HepG2 (cell line): ENCODE measurements around the gene TRIM25. TPM values are rescaled to one million over a fixed set of nuclear protein-coding genes. Genes with fewer than 3 reads are reported as not detected.

Source experiments
- ATAC-seq: fragments of 200-7000 bp; cut with Tn5 transposase; 3 replicates; pipeline ENCODE4 v1.9.1; 2020; ENCODE audit warnings: mild to moderate bottlenecking, moderate library complexity
- BruUV-seq: library from RNA; stranded (reverse); fragments of 400-500 nt; replicated peaks from 2 replicates; lab custom pipeline; 2021; lab: Mats Ljungman, UMichigan
- CTCF ChIA-PET: fragments of 300-600 bp; formaldehyde crosslinking; extraction: SDS; loops from one replicate; lab custom pipeline; 2021; ENCODE audit warnings: low total read pairs, inconsistent platforms, low intra/inter-chr PET ratio; lab: Yijun Ruan, JAX
- POLR2A ChIA-PET: fragments of 350-600 bp; sonication (Branson Sonifier 250); formaldehyde crosslinking; loops from one replicate; lab custom pipeline; 2020; ENCODE audit warnings: antibody characterized with exemption, inconsistent platforms; lab: Yijun Ruan, JAX
- DNase-seq: peaks from one replicate; pipeline ENCODE4 v3.0.0-alpha.2; 2015; ENCODE audit warnings: low spot score
- FAIRE-seq: peaks from 3 replicates; lab custom pipeline; 2011; peaks lifted over from hg19 to GRCh38; lab: Jason Lieb, UNC
- H2AFZ ChIP-seq: one replicate; pipeline ENCODE4 v1.6.1; 2011; ENCODE audit warnings: low read length, inconsistent platforms
- H3K27ac ChIP-seq: fragments of 300-600 bp; 3 replicates; pipeline ENCODE4 v1.8.0; 2011; ENCODE audit warnings: mixed run types, mild to moderate bottlenecking, mixed read lengths, low read length, inconsistent platforms; ENCODE audit not compliant: insufficient read depth; ENCODE audit errors: extremely low read length
- H3K27me3 ChIP-seq, 2 experiments: fragments of 200-600 bp in 1 of 2; 2 replicates in 1 of 2; 3 replicates in 1 of 2; pipeline versions ENCODE4 v1.6.0 to v1.8.0; 2011; ENCODE audit warnings: low read length in 2 of 2, mild to moderate bottlenecking in 2 of 2, moderate library complexity in 2 of 2, inconsistent platforms in 1 of 2; ENCODE audit not compliant: insufficient read depth in 2 of 2, control insufficient read depth in 1 of 2
- H3K36me3 ChIP-seq, 2 experiments: fragments of 200-600 bp in 1 of 2; replicated peaks in 1 of 2; 2 replicates in 1 of 2; 3 replicates in 1 of 2; pipeline versions ENCODE4 v1.5.1 to v1.8.0; 2011; ENCODE audit warnings: low read length in 2 of 2, inconsistent platforms in 1 of 2; ENCODE audit not compliant: insufficient read depth in 2 of 2, control insufficient read depth in 1 of 2
- H3K4me1 ChIP-seq: 2 replicates; pipeline ENCODE4 v1.5.1; 2012; ENCODE audit warnings: low read length, inconsistent platforms; ENCODE audit not compliant: insufficient read depth
- H3K4me2 ChIP-seq: 2 replicates; pipeline ENCODE4 v1.6.0; 2011; ENCODE audit warnings: low read depth, low read length, inconsistent platforms
- H3K4me3 ChIP-seq, 3 experiments: fragments of 200-600 bp in 1 of 3; sonication (generic), shearing (Covaris generic) in 1 of 3; replicated peaks in 1 of 3; 2 replicates each; pipeline ENCODE4 v1.5.1; 2011 to 2016; ENCODE audit warnings: low read length in 3 of 3, inconsistent platforms in 2 of 3, low read depth in 2 of 3, mild to moderate bottlenecking in 2 of 3, control low read depth in 1 of 3, mixed read lengths in 1 of 3; ENCODE audit not compliant: insufficient read depth in 1 of 3
- H3K79me2 ChIP-seq: one replicate; pipeline ENCODE4 v1.6.1; 2011; ENCODE audit warnings: low read length, inconsistent platforms; ENCODE audit not compliant: insufficient read depth
- H3K9ac ChIP-seq: 2 replicates; pipeline ENCODE4 v1.6.0; 2011; ENCODE audit warnings: mild to moderate bottlenecking, low read depth, low read length, inconsistent platforms; ENCODE audit not compliant: insufficient read depth
- H3K9me3 ChIP-seq: 2 replicates; pipeline ENCODE4 v1.5.1; 2012; ENCODE audit warnings: mild to moderate bottlenecking, low read length
- H4K20me1 ChIP-seq: 2 replicates; pipeline ENCODE4 v1.6.0; 2011; ENCODE audit warnings: inconsistent platforms, mild to moderate bottlenecking, low read length, moderate library complexity; ENCODE audit not compliant: insufficient read depth
- BRD4 ChIP-seq: sonication (generic); formaldehyde crosslinking; IDR thresholded peaks from 2 replicates; pipeline ENCODE4 v1.4.0; 2020; ENCODE audit warnings: missing genetic modification reagents
- FOXO4 ChIP-seq: sonication (generic); formaldehyde crosslinking; conservative IDR thresholded peaks from 2 replicates; pipeline ENCODE4 v1.8.1; 2023; ENCODE audit warnings: missing genetic modification reagents
- KDM4B ChIP-seq: sonication (generic); formaldehyde crosslinking; IDR thresholded peaks from 2 replicates; pipeline ENCODE4 v1.4.0; 2020; ENCODE audit warnings: missing genetic modification reagents
- PHF8 ChIP-seq: sonication (generic); formaldehyde crosslinking; IDR thresholded peaks from 2 replicates; pipeline ENCODE4 v1.5.0; 2020; ENCODE audit warnings: missing genetic modification reagents
- RFX3 ChIP-seq: IDR thresholded peaks from 2 replicates; pipeline ENCODE4 v1.6.1; 2016; ENCODE audit warnings: missing biosample characterization, missing genetic modification reagents
- SAP130 ChIP-seq: IDR thresholded peaks from 2 replicates; pipeline ENCODE4 v1.6.1; 2016; ENCODE audit warnings: low read depth
- TERF1 ChIP-seq: sonication (generic); formaldehyde crosslinking; IDR thresholded peaks from 2 replicates; pipeline ENCODE4 v1.8.0; 2022; ENCODE audit warnings: mild to moderate bottlenecking, missing genetic modification reagents, moderate library complexity
- ZKSCAN1 ChIP-seq: fragments of 150-350 bp; IDR thresholded peaks from 2 replicates; pipeline ENCODE4 v1.6.1; 2014; ENCODE audit warnings: low read length
- ZNF543 ChIP-seq: sonication (generic); formaldehyde crosslinking; IDR thresholded peaks from 2 replicates; pipeline ENCODE4 v1.4.0; 2020; ENCODE audit warnings: mild to moderate bottlenecking, missing genetic modification reagents
- ZNF615 ChIP-seq: sonication (generic); formaldehyde crosslinking; IDR thresholded peaks from 2 replicates; pipeline ENCODE4 v1.5.0; 2020; ENCODE audit warnings: mild to moderate bottlenecking, missing genetic modification reagents, borderline replicate concordance
- ZSCAN12 ChIP-seq: sonication (generic); formaldehyde crosslinking; IDR thresholded peaks from 2 replicates; pipeline ENCODE4 v1.9.0; 2021; ENCODE audit warnings: mild to moderate bottlenecking, missing genetic modification reagents
- WGBS: methylation state at CpG from one replicate; pipeline ENCODE4 v1.1.6; 2017; ENCODE audit warnings: low lambda C conversion rate; 5-methylcytosine and 5-hydroxymethylcytosine counted together
- in situ Hi-C: cut with HindIII; loops from 2 replicates; pipeline ENCODE4 v1.10.0; 2017; ENCODE audit warnings: low pct_unique_long_range_greater_than_20kb; ENCODE audit not compliant: extremely low pct_ligation_motif_present
- intact Hi-C: fragments of 100-400 bp; cut with micrococcal nuclease; formaldehyde crosslinking; loops from one replicate; pipeline ENCODE4 v1.10.0; 2022; ENCODE audit not compliant: unreplicated experiment
- polyA plus RNA-seq, 8 experiments: library from polyadenylated mRNA; depleted of rRNA in 3 of 8; stranded (reverse) in 7 of 8; unstranded in 1 of 8; fragments of >200 nt; fragmentation: Illumina TruSeq in 4 of 8; extraction: Trizol in 4 of 8; gene quantifications; 2 replicates each; pipeline versions ENCODE4 v1.2.1 to v1.2.3, GENCODE V29; 2011 to 2016; ENCODE audit warnings: low read depth in 4 of 8, missing spikeins in 1 of 8, mixed read lengths in 1 of 8; ENCODE audit not compliant: insufficient read depth in 1 of 8
- total RNA-seq, 5 experiments: library from RNA; depleted of rRNA; stranded (reverse); fragments of >200 nt; fragmentation: Illumina TruSeq; extraction: Trizol; gene quantifications; 2 replicates each; pipeline ENCODE4 v1.2.3, GENCODE V29; 2016; ENCODE audit warnings: low read depth in 1 of 5

Gene TRIM25
- total and polyA plus RNA-seq, 2 of the 13 experiments (the other 11 are each of a cell fraction or from before 2014, with no cell fraction given): 30.8 to 42.2 TPM

GRCh38 chr17:56880133-56880532 lies 33.7 kb downstream of the TRIM25 start (continued):
- TF ChIP-seq FOXO4 (CRISPR knock-in tag) (no peak), ZNF543 (no peak), RFX3 (CRISPR knock-in tag) (no peak), PHF8 (CRISPR knock-in tag) (no peak)

- in situ Hi-C loops: no loop called here
- intact Hi-C loops: no loop called here
- DNase-seq (no peak), ATAC-seq (no peak), FAIRE-seq (no peak)
- H3K36me3 ChIP-seq: no peaks in the 10 kb centered on the region
- no peak overlapping the region for H3K4me2 ChIP-seq
- TF ChIP-seq ZSCAN12 (CRISPR knock-in tag): no peak
- no peak for TF ChIP-seq KDM4B (CRISPR knock-in tag)
- no peak for TF ChIP-seq BRD4
- no peak for TF ChIP-seq ZKSCAN1
- no peak for TF ChIP-seq ZNF615 (CRISPR knock-in tag)
- no peak for TF ChIP-seq SAP130 (CRISPR knock-in tag)
- TF ChIP-seq TERF1: no peak
- POLR2A ChIA-PET: no interaction called here
- H3K4me1 ChIP-seq: 0 out of 2 replicates have a peak, but pooled peaks cover 6% of the 10 kb centered on the region
- no peaks in the 10 kb centered on the region for H4K20me1 ChIP-seq
- H3K9me3 ChIP-seq: no peaks in the 10 kb centered on the region
- CTCF ChIA-PET: no interaction called here
- H3K79me2 ChIP-seq: no peaks in the 10 kb centered on the region
- no TSS peak for BruUV-seq
- no peak overlapping the region for H3K27ac ChIP-seq
- H2AFZ ChIP-seq: no peak overlapping the region
- H3K9ac ChIP-seq: no peak overlapping the region
- H3K4me3 ChIP-seq: no peak overlapping the region
- H3K27me3 ChIP-seq: peaks cover 0 to 7% of the 10 kb centered on the region in 2 experiments; a peak in 2 of 5 replicates
- WGBS: 76% methylated on average over 7 of the region's 7 CpGs
These were observed 34.6 kb downstream of the TRIM25 start for GRCh38 chr17:56879280-56879679.
